Stomach (tissue), 9 donors: ENCODE results near the gene HOXD8. TPM values are rescaled to one million over a fixed set of nuclear protein-coding genes. Genes with fewer than 3 reads are reported as not detected.

Source experiments
- DNase-seq, 2 donors: peaks; one replicate each; pipeline versions ENCODE4 v3.0.0 to v3.0.0-alpha.2; 2013 to 2019
- H3K27ac ChIP-seq, 5 donors: fragments of 200-600 bp in 4 of 5; sonication (generic) in 4 of 5; one replicate each; pipeline ENCODE4 v1.5.1; 2013 to 2019; ENCODE audit warnings: mild to moderate bottlenecking in 1 of 5, moderate library complexity in 1 of 5
- H3K27me3 ChIP-seq, 3 donors: fragments of 200-600 bp; sonication (generic); one replicate each; pipeline ENCODE4 v1.5.1; 2017 to 2019; ENCODE audit warnings: mixed run types in 1 of 3
- H3K36me3 ChIP-seq, 4 donors: fragments of 200-600 bp; sonication (generic); 1 replicate in 3 of 4; 2 replicates in 1 of 4; pipeline ENCODE4 v1.5.1; 2016 to 2019
- H3K4me1 ChIP-seq, 4 donors: fragments of 200-600 bp; sonication (generic); one replicate each; pipeline ENCODE4 v1.5.1; 2016 to 2019
- H3K4me3 ChIP-seq, 4 donors: fragments of 200-600 bp; sonication (generic) in 3 of 4; one replicate each; pipeline ENCODE4 v1.5.1; 2016 to 2019; ENCODE audit warnings: mild to moderate bottlenecking in 1 of 4
- H3K9me3 ChIP-seq, 4 donors: fragments of 200-600 bp; sonication (generic); one replicate each; pipeline ENCODE4 v1.5.1; 2016 to 2019
- EP300 ChIP-seq: sonication (generic); formaldehyde crosslinking; IDR thresholded peaks from one replicate; pipeline ENCODE4 v1.6.1; 2017; ENCODE audit warnings: antibody characterized with exemption
- POLR2A ChIP-seq, 4 donors: fragments of 450-650 bp; IDR thresholded peaks; one replicate each; pipeline ENCODE4 v1.6.1; 2016; ENCODE audit warnings: antibody characterized with exemption in 4 of 4, control low read depth in 2 of 4, mild to moderate bottlenecking in 1 of 4, moderate library complexity in 1 of 4
- POLR2AphosphoS5 ChIP-seq, 3 donors: sonication (generic); formaldehyde crosslinking; IDR thresholded peaks; one replicate each; pipeline ENCODE4 v1.6.1; 2016; ENCODE audit warnings: antibody characterized with exemption in 3 of 3
- WGBS, 5 donors: extraction: QIAGEN DNeasy Blood & Tissue Kit in 3 of 5; methylation state at CpG; one replicate each; pipeline versions ENCODE4 v1.1.5 to v1.1.7; 2013 to 2018; 5-methylcytosine and 5-hydroxymethylcytosine counted together
- intact Hi-C: fragments of 100-400 bp; cut with DNase I; formaldehyde crosslinking; loops from one replicate; pipeline ENCODE4 v1.15.1; 2023; ENCODE audit warnings: low total_unique reads
- polyA plus RNA-seq, 3 donors: library from polyadenylated mRNA; stranded (reverse); fragments of 200-250 nt; gene quantifications; one replicate each; pipeline ENCODE4 v1.2.3, GENCODE V29; 2013
- total RNA-seq, 5 donors: library from RNA; depleted of rRNA; stranded (reverse); fragments of >200 nt; gene quantifications; one replicate each; pipeline versions ENCODE4 v1.1.0 to v1.2.3, GENCODE V29; 2014 to 2016
- TF ChIP-seq, protein P1 (sequence below), 7 experiments: fragments of 450-650 bp in 4 of 7; fragments of 200-600 bp in 3 of 7; sonication (generic) in 3 of 7; IDR thresholded peaks; one replicate each; pipeline ENCODE4 v1.5.1; 2016 to 2019; ENCODE audit warnings: antibody characterized with exemption in 7 of 7, control low read depth in 2 of 7, mild to moderate bottlenecking in 1 of 7
- donor health status: healthy with polysubstance abuse.
- donor health status: Bipolar disorder and iron deficiency.
- donor health status: healthy.

The HOXD8 gene
- total and polyA plus RNA-seq, 8 donors: 0.58 to 15.9 (median 1.8) TPM; not detected in 2

- Histone ChIP-seq H3K9me3 (peaks cover 0 to 8% (median 0%) of the 10 kb centered on the region in 4 donors), H3K4me1 (peaks cover 31 to 71% (median 45%) of the 10 kb centered on the region in 4 donors), H3K27ac (no peak overlapping the region), H3K36me3 (no peaks in the 10 kb centered on the region), H3K4me3 (no peak overlapping the region), H3K27me3 (peaks cover 65 to 100% (median 100%) of the 10 kb centered on the region in 3 donors)
- intact Hi-C loops: no loop called here
- WGBS, 5 donors: 17 to 28% (median 20%) methylated on average over 5 of the region's 5 CpGs
- no peak for TF ChIP-seq POLR2AphosphoS5 (IDR thresholded peaks at IDR 0.05)
- no peak for TF ChIP-seq POLR2A (IDR thresholded peaks at IDR 0.05)
- TF ChIP-seq EP300: no peak
- TF ChIP-seq, protein P1, sequence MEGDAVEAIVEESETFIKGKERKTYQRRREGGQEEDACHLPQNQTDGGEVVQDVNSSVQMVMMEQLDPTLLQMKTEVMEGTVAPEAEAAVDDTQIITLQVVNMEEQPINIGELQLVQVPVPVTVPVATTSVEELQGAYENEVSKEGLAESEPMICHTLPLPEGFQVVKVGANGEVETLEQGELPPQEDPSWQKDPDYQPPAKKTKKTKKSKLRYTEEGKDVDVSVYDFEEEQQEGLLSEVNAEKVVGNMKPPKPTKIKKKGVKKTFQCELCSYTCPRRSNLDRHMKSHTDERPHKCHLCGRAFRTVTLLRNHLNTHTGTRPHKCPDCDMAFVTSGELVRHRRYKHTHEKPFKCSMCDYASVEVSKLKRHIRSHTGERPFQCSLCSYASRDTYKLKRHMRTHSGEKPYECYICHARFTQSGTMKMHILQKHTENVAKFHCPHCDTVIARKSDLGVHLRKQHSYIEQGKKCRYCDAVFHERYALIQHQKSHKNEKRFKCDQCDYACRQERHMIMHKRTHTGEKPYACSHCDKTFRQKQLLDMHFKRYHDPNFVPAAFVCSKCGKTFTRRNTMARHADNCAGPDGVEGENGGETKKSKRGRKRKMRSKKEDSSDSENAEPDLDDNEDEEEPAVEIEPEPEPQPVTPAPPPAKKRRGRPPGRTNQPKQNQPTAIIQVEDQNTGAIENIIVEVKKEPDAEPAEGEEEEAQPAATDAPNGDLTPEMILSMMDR (IDR thresholded peaks at IDR 0.05): no peak
- no peak for DNase-seq
Observed at GRCh38 chr2:176101842-176102241, 27.7 kb upstream of the HOXD8 start.

- intact Hi-C loops: no loop called here
- 13 to 17% (median 15%) methylated on average over 7 of the region's 7 CpGs for WGBS, 5 donors
- no peaks in the 10 kb centered on the region for H3K36me3 ChIP-seq
- DNase-seq: no peak
- no peak overlapping the region for H3K4me3 ChIP-seq
- no peak overlapping the region for H3K27ac ChIP-seq
- H3K4me1 ChIP-seq: peaks cover 30 to 71% (median 45%) of the 10 kb centered on the region in 4 donors
- H3K27me3 ChIP-seq: peaks cover 64 to 100% (median 100%) of the 10 kb centered on the region in 3 donors
- peaks cover 0 to 14% (median 0%) of the 10 kb centered on the region in 4 donors for H3K9me3 ChIP-seq
- no peak for TF ChIP-seq EP300
- TF ChIP-seq POLR2A (IDR thresholded peaks at IDR 0.05): no peak
- TF ChIP-seq, protein P1 (IDR thresholded peaks at IDR 0.05): no peak
- TF ChIP-seq POLR2AphosphoS5 (IDR thresholded peaks at IDR 0.05): no peak
Observed at GRCh38 chr2:176102309-176102866, 27.1 kb upstream of the HOXD8 start.

- no peak for DNase-seq
- peaks cover 65 to 100% (median 99%) of the 10 kb centered on the region in 3 donors for H3K27me3 ChIP-seq
- H3K27ac ChIP-seq: no peak overlapping the region
- no peaks in the 10 kb centered on the region for H3K36me3 ChIP-seq
- WGBS, 5 donors: 18 to 32% (median 24%) methylated on average over 7 of the region's 7 CpGs
- TF ChIP-seq POLR2A (IDR thresholded peaks at IDR 0.05) (no peak), POLR2AphosphoS5 (IDR thresholded peaks at IDR 0.05) (no peak), EP300 (no peak)
- TF ChIP-seq, protein P1 (IDR thresholded peaks at IDR 0.05): no peak
- no peak overlapping the region for H3K4me3 ChIP-seq
- H3K4me1 ChIP-seq: peaks cover 31 to 69% (median 43%) of the 10 kb centered on the region in 4 donors
- intact Hi-C loops: no loop called here
- H3K9me3 ChIP-seq: peaks cover 0 to 18% (median 0%) of the 10 kb centered on the region in 4 donors
Observed at GRCh38 chr2:176103194-176103593, 26.3 kb upstream of the HOXD8 start.

GRCh38 chr2:176103742-176104315 lies 25.7 kb upstream of the HOXD8 start:
- 6 to 9% (median 7%) methylated on average over 17 of the region's 17 CpGs for WGBS, 5 donors
- TF ChIP-seq POLR2AphosphoS5 (IDR thresholded peaks at IDR 0.05) (no peak), EP300 (no peak), POLR2A (IDR thresholded peaks at IDR 0.05) (no peak)
- TF ChIP-seq, protein P1 (IDR thresholded peaks at IDR 0.05): no peak
- DNase-seq: no peak
- Histone ChIP-seq H3K4me1 (peaks cover 30 to 69% (median 44%) of the 10 kb centered on the region in 4 donors), H3K4me3 (no peak overlapping the region), H3K36me3 (no peaks in the 10 kb centered on the region), H3K9me3 (peaks cover 0 to 21% (median 0%) of the 10 kb centered on the region in 4 donors), H3K27ac (no peak overlapping the region), H3K27me3 (peaks cover 61 to 100% (median 99%) of the 10 kb centered on the region in 3 donors)
- intact Hi-C loops: no loop called here
